ENCODE results near the gene EHD3.

The EHD3 gene

GRCh38 chr2:31236433-31237205 is 2.7 kb downstream of the EHD3 start:
- no peak overlapping the region for H3K9ac ChIP-seq (ENCODE audit: low read length in 2 of 2)
- no peak overlapping the region for H3K4me3 ChIP-seq (ENCODE audit: low read length in 2 of 2)

GRCh38 chr2:31237348-31238017 is 3.5 kb downstream of the EHD3 start:
- H3K27ac ChIP-seq (ENCODE audit: low read length) = no peak overlapping the region
- H3K4me1 ChIP-seq (ENCODE audit: control insufficient read depth, insufficient read depth, low read length) = peaks cover 14% of the 10 kb centered on the region
- H3K36me3 ChIP-seq (ENCODE audit: control insufficient read depth in 2 of 2, insufficient read depth in 2 of 2, low read length in 2 of 2) = peaks cover 0 to 2% of the 10 kb centered on the region in 2 donors
- H3K9me3 ChIP-seq (ENCODE audit: control insufficient read depth in 2 of 2, low read length in 2 of 2) = no peaks in the 10 kb centered on the region
- H3K27me3 ChIP-seq (ENCODE audit: control insufficient read depth in 1 of 2, insufficient read depth in 2 of 2, low read length in 2 of 2) = no peaks in the 10 kb centered on the region
- H3K9ac ChIP-seq (ENCODE audit: low read length in 2 of 2) = no peak overlapping the region
- no peak overlapping the region for H3K4me3 ChIP-seq (ENCODE audit: low read length in 2 of 2)

More at GRCh38 chr2:31236433-31237205, 2.7 kb downstream of the EHD3 start:
- H3K36me3 ChIP-seq (ENCODE audit: control insufficient read depth in 2 of 2, insufficient read depth in 2 of 2, low read length in 2 of 2) = peaks cover 0 to 2% of the 10 kb centered on the region in 2 donors
- no peaks in the 10 kb centered on the region for H3K27me3 ChIP-seq (ENCODE audit: control insufficient read depth in 1 of 2, insufficient read depth in 2 of 2, low read length in 2 of 2)
- no peak overlapping the region for H3K27ac ChIP-seq (ENCODE audit: low read length)
- no peaks in the 10 kb centered on the region for H3K9me3 ChIP-seq (ENCODE audit: control insufficient read depth in 2 of 2, low read length in 2 of 2)
- H3K4me1 ChIP-seq (ENCODE audit: control insufficient read depth, insufficient read depth, low read length) = peaks cover 14% of the 10 kb centered on the region

GRCh38 chr2:31238126-31238905 is 4.4 kb downstream of the EHD3 start:
- H3K36me3 ChIP-seq (ENCODE audit: control insufficient read depth in 2 of 2, insufficient read depth in 2 of 2, low read length in 2 of 2) = peaks cover 0 to 2% of the 10 kb centered on the region in 2 donors
- no peak overlapping the region for H3K9ac ChIP-seq (ENCODE audit: low read length in 2 of 2)
- peaks cover 14% of the 10 kb centered on the region for H3K4me1 ChIP-seq (ENCODE audit: control insufficient read depth, insufficient read depth, low read length)
- H3K4me3 ChIP-seq (ENCODE audit: low read length in 2 of 2) = no peak overlapping the region
- H3K9me3 ChIP-seq (ENCODE audit: control insufficient read depth in 2 of 2, low read length in 2 of 2) = no peaks in the 10 kb centered on the region
- no peaks in the 10 kb centered on the region for H3K27me3 ChIP-seq (ENCODE audit: control insufficient read depth in 1 of 2, insufficient read depth in 2 of 2, low read length in 2 of 2)
- no peak overlapping the region for H3K27ac ChIP-seq (ENCODE audit: low read length)

- H3K27me3 ChIP-seq (ENCODE audit: control insufficient read depth in 1 of 2, insufficient read depth in 2 of 2, low read length in 2 of 2) = no peaks in the 10 kb centered on the region
- no peak overlapping the region for H3K9ac ChIP-seq (ENCODE audit: low read length in 2 of 2)
- no peaks in the 10 kb centered on the region for H3K9me3 ChIP-seq (ENCODE audit: control insufficient read depth in 2 of 2, low read length in 2 of 2)
- H3K4me1 ChIP-seq (ENCODE audit: control insufficient read depth, insufficient read depth, low read length) = peaks cover 14% of the 10 kb centered on the region
- H3K4me3 ChIP-seq (ENCODE audit: low read length in 2 of 2) = no peak overlapping the region
- peaks cover 0 to 2% of the 10 kb centered on the region in 2 donors for H3K36me3 ChIP-seq (ENCODE audit: control insufficient read depth in 2 of 2, insufficient read depth in 2 of 2, low read length in 2 of 2)
- no peak overlapping the region for H3K27ac ChIP-seq (ENCODE audit: low read length)
Observed at GRCh38 chr2:31238906-31239592, 5.1 kb downstream of the EHD3 start.

- Histone ChIP-seq H3K4me3 (ENCODE audit: low read length in 2 of 2) (no peak overlapping the region), H3K36me3 (ENCODE audit: control insufficient read depth in 2 of 2, insufficient read depth in 2 of 2, low read length in 2 of 2) (peaks cover 0 to 4% of the 10 kb centered on the region in 2 donors), H3K4me1 (ENCODE audit: control insufficient read depth, insufficient read depth, low read length) (peaks cover 8% of the 10 kb centered on the region), H3K9ac (ENCODE audit: low read length in 2 of 2) (no peak overlapping the region), H3K9me3 (ENCODE audit: control insufficient read depth in 2 of 2, low read length in 2 of 2) (no peaks in the 10 kb centered on the region), H3K27me3 (ENCODE audit: control insufficient read depth in 1 of 2, insufficient read depth in 2 of 2, low read length in 2 of 2) (no peaks in the 10 kb centered on the region), H3K27ac (ENCODE audit: low read length) (no peak overlapping the region)
Observed at GRCh38 chr2:31239593-31240177, 5.7 kb downstream of the EHD3 start.

- H3K4me3 ChIP-seq (ENCODE audit: low read length in 2 of 2) = no peak overlapping the region
- H3K4me1 ChIP-seq (ENCODE audit: control insufficient read depth, insufficient read depth, low read length) = peaks cover 4% of the 10 kb centered on the region
- H3K27me3 ChIP-seq (ENCODE audit: control insufficient read depth in 1 of 2, insufficient read depth in 2 of 2, low read length in 2 of 2) = no peaks in the 10 kb centered on the region
- H3K9ac ChIP-seq (ENCODE audit: low read length in 2 of 2) = no peak overlapping the region
- H3K36me3 ChIP-seq (ENCODE audit: control insufficient read depth in 2 of 2, insufficient read depth in 2 of 2, low read length in 2 of 2) = peaks cover 0 to 4% of the 10 kb centered on the region in 2 donors
- H3K27ac ChIP-seq (ENCODE audit: low read length) = no peak overlapping the region
- no peaks in the 10 kb centered on the region for H3K9me3 ChIP-seq (ENCODE audit: control insufficient read depth in 2 of 2, low read length in 2 of 2)
Observed at GRCh38 chr2:31240381-31241365, 6.7 kb downstream of the EHD3 start.

GRCh38 chr2:31241625-31242270 is 7.8 kb downstream of the EHD3 start:
- no peak overlapping the region for H3K9ac ChIP-seq (ENCODE audit: low read length in 2 of 2)
- no peak overlapping the region for H3K4me3 ChIP-seq (ENCODE audit: low read length in 2 of 2)
- H3K27ac ChIP-seq (ENCODE audit: low read length) = no peak overlapping the region
- peaks cover 4% of the 10 kb centered on the region for H3K4me1 ChIP-seq (ENCODE audit: control insufficient read depth, insufficient read depth, low read length)
- no peaks in the 10 kb centered on the region for H3K9me3 ChIP-seq (ENCODE audit: control insufficient read depth in 2 of 2, low read length in 2 of 2)
- H3K27me3 ChIP-seq (ENCODE audit: control insufficient read depth in 1 of 2, insufficient read depth in 2 of 2, low read length in 2 of 2) = no peaks in the 10 kb centered on the region
- peaks cover 0 to 4% of the 10 kb centered on the region in 2 donors for H3K36me3 ChIP-seq (ENCODE audit: control insufficient read depth in 2 of 2, insufficient read depth in 2 of 2, low read length in 2 of 2)

- Histone ChIP-seq H3K36me3 (ENCODE audit: control insufficient read depth in 2 of 2, insufficient read depth in 2 of 2, low read length in 2 of 2) (peaks cover 0 to 4% of the 10 kb centered on the region in 2 donors), H3K4me1 (ENCODE audit: control insufficient read depth, insufficient read depth, low read length) (peaks cover 4% of the 10 kb centered on the region), H3K4me3 (ENCODE audit: low read length in 2 of 2) (no peak overlapping the region), H3K27me3 (ENCODE audit: control insufficient read depth in 1 of 2, insufficient read depth in 2 of 2, low read length in 2 of 2) (no peaks in the 10 kb centered on the region), H3K9me3 (ENCODE audit: control insufficient read depth in 2 of 2, low read length in 2 of 2) (no peaks in the 10 kb centered on the region), H3K27ac (ENCODE audit: low read length) (no peak overlapping the region), H3K9ac (ENCODE audit: low read length in 2 of 2) (no peak overlapping the region)
Observed at GRCh38 chr2:31243053-31243452, 9.1 kb downstream of the EHD3 start.

GRCh38 chr2:31244101-31244500 is 10.1 kb downstream of the EHD3 start:
- no peaks in the 10 kb centered on the region for H3K9me3 ChIP-seq (ENCODE audit: control insufficient read depth in 2 of 2, low read length in 2 of 2)
- H3K9ac ChIP-seq (ENCODE audit: low read length in 2 of 2) = no peak overlapping the region
- no peak overlapping the region for H3K27ac ChIP-seq (ENCODE audit: low read length)
- H3K4me1 ChIP-seq (ENCODE audit: control insufficient read depth, insufficient read depth, low read length) = peaks cover 4% of the 10 kb centered on the region
- H3K27me3 ChIP-seq (ENCODE audit: control insufficient read depth in 1 of 2, insufficient read depth in 2 of 2, low read length in 2 of 2) = no peaks in the 10 kb centered on the region
- no peak overlapping the region for H3K4me3 ChIP-seq (ENCODE audit: low read length in 2 of 2)
- peaks cover 0 to 4% of the 10 kb centered on the region in 2 donors for H3K36me3 ChIP-seq (ENCODE audit: control insufficient read depth in 2 of 2, insufficient read depth in 2 of 2, low read length in 2 of 2)
